Thoracic aorta endothelial cell (primary cell): Measurements from ENCODE around the gene FRYL. TPM values are rescaled to one million over a fixed set of nuclear protein-coding genes. Genes with fewer than 3 reads are reported as not detected.

ENCODE experiments used
- small RNA-seq: library from RNA; depleted of rRNA; stranded (forward); fragments of <200 nt; gene quantifications from one replicate; pipeline ENCODE3, GENCODE V24; 2012
- total RNA-seq: library from RNA; depleted of rRNA; stranded (reverse); fragments of >200 nt; gene quantifications from 2 replicates; pipeline ENCODE4 v1.2.3, GENCODE V29; 2012

Gene FRYL
- 140 and 150 TPM in 2 replicates for total RNA-seq

DNA sequence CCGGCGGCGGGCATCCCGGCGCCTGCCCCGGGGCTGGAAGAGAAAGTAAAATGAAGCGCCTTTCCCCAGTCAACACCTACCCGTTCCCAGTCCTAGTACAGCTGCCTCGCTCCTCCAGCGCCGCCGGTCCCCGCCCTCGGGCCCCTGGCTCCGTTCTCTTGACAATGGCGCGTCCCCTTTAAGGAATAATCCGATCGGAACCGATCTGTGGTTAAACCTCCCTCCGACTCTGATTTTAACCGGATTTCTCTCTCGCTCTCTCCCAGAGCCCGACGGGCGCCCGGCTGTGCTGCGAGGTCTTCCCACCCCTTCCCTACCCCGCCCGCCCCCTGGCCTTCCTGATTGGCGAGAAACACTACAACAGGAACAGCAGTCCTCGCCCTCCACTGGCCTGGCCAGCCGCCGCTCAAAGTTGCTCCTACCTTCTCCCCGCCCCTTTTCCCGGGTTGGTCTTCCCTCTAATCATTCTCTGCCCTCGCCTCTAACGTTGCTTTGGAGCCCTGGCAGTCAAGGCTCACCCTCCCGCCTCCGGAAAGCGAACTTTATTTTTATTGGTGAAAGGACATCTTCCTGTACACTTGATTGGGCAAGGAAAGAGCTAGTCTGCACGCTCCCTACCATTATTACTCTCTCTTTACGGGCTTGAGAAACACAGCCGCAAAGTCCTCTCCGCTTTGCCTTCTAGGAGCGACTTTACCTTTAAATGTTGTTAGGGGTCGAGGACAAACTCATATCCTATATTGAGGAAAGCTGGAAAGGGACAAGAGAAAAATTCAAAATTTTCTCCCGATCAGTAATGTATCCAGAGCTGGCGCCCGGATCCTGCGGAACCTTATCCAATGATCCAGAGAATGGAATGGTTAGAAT, at the start of gene FRYL:
TSS of gene FRYL (minus strand) at position 282 of the 867 bp plus-strand sequence. CDS start 145,869 bp downstream, outside the sequence.

DNA sequence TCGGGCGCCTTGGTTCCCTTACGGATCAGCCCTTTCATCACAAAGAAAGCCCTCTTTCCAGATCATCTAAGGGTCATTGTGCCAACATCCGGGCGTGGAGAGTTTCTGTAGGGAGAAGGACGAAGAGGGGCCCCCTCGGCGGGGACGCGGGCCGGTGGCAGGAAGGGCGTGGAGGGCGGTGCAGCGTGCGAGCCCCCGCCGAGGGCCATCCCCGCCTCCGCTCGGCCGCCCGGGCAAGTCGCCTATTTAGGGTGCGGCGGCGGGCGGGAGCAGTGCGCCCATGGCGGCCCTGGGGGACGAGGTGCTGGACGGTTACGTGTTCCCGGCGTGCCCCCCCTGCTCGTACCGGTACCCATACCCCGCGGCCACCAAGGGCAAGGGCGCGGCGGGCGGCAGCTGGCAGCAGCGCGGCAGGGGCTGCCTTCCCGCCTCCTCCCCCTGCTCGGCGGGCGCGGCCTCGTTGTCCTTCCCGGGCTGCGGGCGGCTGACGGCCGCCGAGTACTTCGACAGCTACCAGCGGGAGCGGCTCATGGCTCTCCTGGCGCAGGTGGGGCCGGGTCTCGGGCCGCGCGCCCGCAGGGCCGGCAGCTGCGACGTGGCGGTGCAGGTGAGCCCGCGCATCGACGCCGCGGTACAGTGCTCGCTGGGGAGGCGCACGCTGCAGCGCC, 289.9 kb downstream of the FRYL start, which contains the start of gene ZAR1:
TSS of gene ZAR1 (plus strand) at position 241 of the 668 bp plus-strand sequence. CDS start at position 281, 40 bp downstream.

DNA sequence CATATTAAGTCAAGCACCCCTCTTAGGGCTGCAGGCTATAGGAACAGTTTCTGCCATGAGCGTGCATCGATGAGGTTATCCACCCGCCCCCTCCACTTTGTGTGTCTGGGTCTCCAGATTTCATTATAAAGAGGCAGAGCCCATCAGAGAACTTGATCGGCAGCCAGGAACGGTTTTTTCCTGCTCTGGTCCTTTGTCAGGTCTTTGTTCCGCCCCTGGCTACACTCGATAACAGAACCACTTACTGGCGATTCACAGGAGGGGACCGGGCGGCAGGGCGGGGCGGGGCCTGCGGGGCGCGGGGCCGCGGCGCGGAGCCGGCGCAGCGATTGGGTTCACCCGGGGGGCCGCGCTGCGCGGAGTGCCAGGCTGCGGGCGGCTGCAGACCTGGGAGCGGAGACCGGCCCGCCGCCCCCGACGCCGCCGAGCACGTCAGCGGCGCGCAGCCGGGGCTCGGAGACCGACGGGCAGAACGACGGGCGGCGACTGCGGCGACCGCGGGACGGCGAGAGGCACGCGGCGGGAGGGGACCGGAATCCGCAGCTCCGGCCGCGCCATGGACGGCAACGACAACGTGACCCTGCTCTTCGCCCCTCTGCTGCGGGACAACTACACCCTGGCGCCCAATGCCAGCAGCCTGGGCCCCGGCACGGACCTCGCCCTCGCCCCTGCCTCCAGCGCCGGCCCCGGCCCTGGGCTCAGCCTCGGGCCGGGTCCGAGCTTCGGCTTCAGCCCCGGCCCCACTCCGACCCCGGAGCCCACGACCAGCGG, 296.9 kb downstream of the FRYL start, which contains the start of gene SLC10A4:
TSS of gene SLC10A4 (plus strand) at position 338 of the 771 bp plus-strand sequence. CDS start at position 557, 219 bp downstream.

Small RNAs within 50 kb of the gene (small RNA-seq; reads per million reads assigned to genes)
- gene RNU5E-3P = not detected

Other genes starting within 250 kb of the FRYL start
- gene OCIAD1, start 50.8 kb upstream of the FRYL start, total RNA-seq = 125 and 126 TPM in 2 replicates
- 64.9 and 93.1 TPM in 2 replicates for gene OCIAD2, start 126.5 kb upstream of the FRYL start, total RNA-seq
- gene CWH43, start 206.0 kb upstream of the FRYL start, total RNA-seq = not detected in 2 replicates